Hepatocyte (in vitro differentiated cells): Measurements from ENCODE around the gene PPP2R3A.

Experiments used
- CTCF ChIP-seq: fragments of 200-600 bp; sonication (generic); IDR thresholded peaks from 2 replicates; pipeline ENCODE4 v1.5.1; 2016; ENCODE audit warnings: antibody characterized with exemption, mild to moderate bottlenecking; ENCODE audit not compliant: poor library complexity
- EZH2 ChIP-seq: fragments of 200-600 bp; sonication (generic); IDR thresholded peaks from 2 replicates; pipeline ENCODE4 v1.6.1; 2016; ENCODE audit warnings: antibody characterized with exemption, mild to moderate bottlenecking, borderline replicate concordance

- TF ChIP-seq CTCF = no peak
- no peak for TF ChIP-seq EZH2
Measured at GRCh38 chr3:136008221-136008620, 42.7 kb downstream of the PPP2R3A start.
